ENCODE data around the gene ANKRD18A. TPM values are rescaled to one million over a fixed set of nuclear protein-coding genes. Genes with fewer than 3 reads are reported as not detected.
A peak's percentile ranks its signal among the peaks of the same experiment; 100 is the strongest.

Gene ANKRD18A
- 4.3 and 5.9 TPM in 2 replicates for total RNA-seq (2016; rRNA removed; fragmentation: Illumina TruSeq; extraction: Trizol)
- total RNA-seq (2016; cell fraction: cytosol; rRNA removed; fragmentation: Illumina TruSeq; extraction: Trizol; ENCODE audit: low read depth), result 2.6 and 3.4 TPM in 2 replicates
- 4.7 and 4.8 TPM in 2 replicates for total RNA-seq (2016; cell fraction: insoluble cytoplasmic fraction; rRNA removed; fragmentation: Illumina TruSeq; extraction: Trizol)
- 3.3 and 4.8 TPM in 2 replicates for total RNA-seq (2016; cell fraction: membrane; rRNA removed; fragmentation: Illumina TruSeq; extraction: Trizol)
- 18.3 and 18.4 TPM in 2 replicates for total RNA-seq (2016; cell fraction: nucleus; rRNA removed; fragmentation: Illumina TruSeq; extraction: Trizol)
- polyA plus RNA-seq (2011; rRNA removed), result 7.6 and 7.7 TPM in 2 replicates
- polyA plus RNA-seq (2011; cell fraction: cytosol; rRNA removed), result 0.44 and 0.48 TPM in 2 replicates
- 11.2 and 13.8 TPM in 2 replicates for polyA plus RNA-seq (2011; cell fraction: nucleus; rRNA removed)
- 1.5 and 3.2 TPM in 2 replicates for polyA plus RNA-seq (2012)
- polyA plus RNA-seq (2016; cell fraction: cytosol; fragmentation: Illumina TruSeq; extraction: Trizol; ENCODE audit: low read depth), result 0.05 and 0.08 TPM in 2 replicates
- 3.4 and 4.2 TPM in 2 replicates for polyA plus RNA-seq (2016; cell fraction: insoluble cytoplasmic fraction; fragmentation: Illumina TruSeq; extraction: Trizol; ENCODE audit: low read depth)
- polyA plus RNA-seq (2016; cell fraction: membrane; fragmentation: Illumina TruSeq; extraction: Trizol; ENCODE audit: low read depth), result 0.14 and 0.19 TPM in 2 replicates
- polyA plus RNA-seq (2016; cell fraction: nucleus; fragmentation: Illumina TruSeq; extraction: Trizol; ENCODE audit: insufficient read depth, low read depth), result 13.6 and 16.1 TPM in 2 replicates
- 5.3 and 5.4 TPM in 2 replicates for polyA minus RNA-seq (2011; rRNA and poly(A)+ RNA removed; ENCODE audit: low replicate concordance)
- polyA minus RNA-seq (2011; cell fraction: cytosol; rRNA and poly(A)+ RNA removed), result 3.0 and 4.0 TPM in 2 replicates
- polyA minus RNA-seq (2011; cell fraction: nucleus; rRNA and poly(A)+ RNA removed), result 38.9 and 55.6 TPM in 2 replicates
- Bru-seq, nascent RNA, result percentile 78 among the genes with signal in this experiment
- BruChase-seq, experiment 1, labeled RNA remaining after a 6-hour chase, result percentile 76 among the genes with signal in this experiment
- percentile 68 among the genes with signal in this experiment for BruChase-seq, experiment 2, labeled RNA remaining after a 2-hour chase
- long read RNA-seq, experiment 1, result 0 reads
- long read RNA-seq, experiment 2, result 0 reads

- Histone ChIP-seq H3K9me3 (ENCODE audit: low read length) (peaks cover 11% of the 10 kb centered on the region), H3K4me1 (ENCODE audit: insufficient read depth, low read length) (no peaks in the 10 kb centered on the region), H4K20me1 (ENCODE audit: insufficient read depth, low read length) (no peaks in the 10 kb centered on the region), H3K79me2 (ENCODE audit: insufficient read depth, low read length) (peaks cover 7% of the 10 kb centered on the region), H3K4me3 (replicated peaks in 1 of 3; ENCODE audit: insufficient read depth in 1 of 3, low read depth in 2 of 3, low read length in 3 of 3) (peak within 1 kb of the TSS; percentile 68 to 79 (median 70)), H3K27me3 (ENCODE audit: control insufficient read depth in 1 of 2, insufficient read depth in 2 of 2, low read length in 2 of 2) (no peaks in the 10 kb centered on the region), H3K36me3 (replicated peaks in 1 of 2; ENCODE audit: control insufficient read depth in 1 of 2, insufficient read depth in 2 of 2, low read length in 2 of 2) (no peaks in the 10 kb centered on the region), H2AFZ (ENCODE audit: low read length) (peak within 1 kb of the TSS; percentile 34), H3K9ac (ENCODE audit: insufficient read depth, low read depth, low read length) (peak within 1 kb of the TSS; percentile 64), H3K4me2 (ENCODE audit: low read depth, low read length) (peak within 1 kb of the TSS; percentile 80), H3K27ac (ENCODE audit: extremely low read length, insufficient read depth, low read length) (peak within 1 kb of the TSS; percentile 77)
- ATAC-seq, result peak; percentile 91
- in situ Hi-C loops (cut with HindIII; ENCODE audit: extremely low pct_ligation_motif_present, low pct_unique_long_range_greater_than_20kb), result loop anchor here (5.0 kb wide), 1 partner anchor 52 kb away; no protein-coding TSS in a partner anchor
- POLR2A ChIA-PET, result interaction anchor here (0.6 to 1.7 kb wide), 9 partner anchors 21 to 1029 kb away, joined by 3 to 4 read pairs (median 3); partner anchors contain the start of gene DCAF10
- CTCF ChIA-PET (ENCODE audit: low intra/inter-chr PET ratio, low total read pairs), result interaction anchor here (1.6 to 1.7 kb wide), 2 partner anchors 21 to 52 kb away, joined by 7 to 11 read pairs; no protein-coding TSS in a partner anchor
- intact Hi-C loops (cut with micrococcal nuclease; ENCODE audit: unreplicated experiment), result loop anchor here (2.0 to 5.0 kb wide), 2 partner anchors 52 to 188 kb away; no protein-coding TSS in a partner anchor
- peak; percentile 89 for DNase-seq (ENCODE audit: low spot score)
- FAIRE-seq, result peak; percentile 15
- 33% methylated on average over 3 of the region's 76 CpGs for WGBS (ENCODE audit: low lambda C conversion rate)
- BruUV-seq (replicated peaks), result TSS peak; percentile 60
- TF ChIP-seq SMARCC2 (IDR thresholded peaks at IDR 0.05), result no peak
- no peak for TF ChIP-seq JUNB (CRISPR knock-in tag; IDR thresholded peaks at IDR 0.05; ENCODE audit: borderline replicate concordance)
- TF ChIP-seq TCF7 (IDR thresholded peaks at IDR 0.05; ENCODE audit: low read depth), result no peak
- 0 out of 2 replicates have a peak, but pooled peaks have one; percentile 6 for TF ChIP-seq TGIF2 (CRISPR knock-in tag; IDR thresholded peaks at IDR 0.05)
- TF ChIP-seq TP53 (CRISPR knock-in tag; conservative IDR thresholded peaks at IDR 0.05), result no peak
- no peak for TF ChIP-seq ZC3H4 (CRISPR knock-in tag; IDR thresholded peaks at IDR 0.05; ENCODE audit: borderline replicate concordance)
- TF ChIP-seq ZNF747 (CRISPR knock-in tag; IDR thresholded peaks at IDR 0.05; ENCODE audit: borderline replicate concordance), result peak; percentile 61; the same call in 1 of the 2 replicates
- no peak for TF ChIP-seq ATM (IDR thresholded peaks at IDR 0.05; ENCODE audit: borderline replicate concordance)
- peak; percentile 74 for TF ChIP-seq SAP130 (CRISPR knock-in tag; IDR thresholded peaks at IDR 0.05; ENCODE audit: low read depth)
- no peak; the same call in 1 of the 2 replicates for TF ChIP-seq FLYWCH1 (CRISPR knock-in tag; IDR thresholded peaks at IDR 0.05)
- TF ChIP-seq ZNF280B (CRISPR knock-in tag; IDR thresholded peaks at IDR 0.05; ENCODE audit: borderline replicate concordance), result 0 out of 2 replicates have a peak, but pooled peaks have one; percentile 51
- TF ChIP-seq MXD4 (CRISPR knock-in tag; IDR thresholded peaks at IDR 0.05), result peak; percentile 54; the same call in 1 of the 2 replicates
- peak; percentile 66; the same call in 1 of the 2 replicates for TF ChIP-seq ZNF362 (CRISPR knock-in tag; IDR thresholded peaks at IDR 0.05; ENCODE audit: borderline replicate concordance)
- TF ChIP-seq RAD51 (IDR thresholded peaks at IDR 0.05; ENCODE audit: borderline replicate concordance), result no peak
- TF ChIP-seq PHF21A (CRISPR knock-in tag; IDR thresholded peaks at IDR 0.05), result peak; percentile 99
Measured at GRCh38 chr9:38620483-38621433, at the start of gene ANKRD18A. TSS of gene ANKRD18A (minus strand) at chr9:38620596. CDS start at chr9:38620285, 311 bp downstream.
